Neural progenitor cell (in vitro differentiated cells): ENCODE measurements around the gene TRPM2. TPM values are rescaled to one million over a fixed set of nuclear protein-coding genes. Genes with fewer than 3 reads are reported as not detected.

Experiments used
- DNase-seq: peaks from one replicate; pipeline ENCODE4 v3.0.0-alpha.2; 2016; ENCODE audit warnings: low spot score
- H2AFZ ChIP-seq: fragments of 200-600 bp; sonication (generic); replicated peaks from 2 replicates; pipeline ENCODE4 v1.6.1; 2016; ENCODE audit warnings: antibody characterized with exemption
- H3F3A ChIP-seq: fragments of 200-600 bp; sonication (generic); 2 replicates; pipeline ENCODE4 v1.6.1; 2016; ENCODE audit warnings: antibody characterized with exemption, low read depth
- H3K27ac ChIP-seq: fragments of 200-600 bp; sonication (generic); 2 replicates; pipeline ENCODE4 v1.5.1; 2016; ENCODE audit warnings: mild to moderate bottlenecking
- H3K27me3 ChIP-seq: fragments of 200-600 bp; sonication (generic); 2 replicates; pipeline ENCODE4 v1.6.1; 2016; ENCODE audit warnings: mild to moderate bottlenecking, moderate library complexity
- H3K36me3 ChIP-seq: fragments of 200-600 bp; sonication (generic); 2 replicates; pipeline ENCODE4 v1.5.1; 2016
- H3K4me1 ChIP-seq: fragments of 200-600 bp; sonication (generic); 2 replicates; pipeline ENCODE4 v1.6.1; 2016; ENCODE audit warnings: mixed run types
- H3K4me2 ChIP-seq: fragments of 200-600 bp; sonication (generic); 2 replicates; pipeline ENCODE4 v1.6.1; 2016
- H3K4me3 ChIP-seq: fragments of 200-600 bp; sonication (generic); 2 replicates; pipeline ENCODE4 v1.5.1; 2016
- H3K79me2 ChIP-seq: fragments of 200-600 bp; sonication (generic); 2 replicates; pipeline ENCODE4 v1.6.1; 2016; ENCODE audit warnings: low read depth
- H3K9ac ChIP-seq: fragments of 200-600 bp; sonication (generic); 2 replicates; pipeline ENCODE4 v1.6.1; 2016
- H3K9me3 ChIP-seq: fragments of 200-600 bp; sonication (generic); 2 replicates; pipeline ENCODE4 v1.5.1; 2016; ENCODE audit warnings: low read depth
- H4K20me1 ChIP-seq: fragments of 200-600 bp; sonication (generic); 2 replicates; pipeline ENCODE4 v1.6.1; 2016; ENCODE audit warnings: low read depth
- H3K27ac Mint-ChIP-seq: 3 replicates; pipeline ENCODE4 v1.8.0; 2021; ENCODE audit warnings: mixed read lengths
- H3K27me3 Mint-ChIP-seq: 2 replicates; pipeline ENCODE4 v1.8.0; 2022; ENCODE audit warnings: low read depth, mild to moderate bottlenecking, inconsistent platforms, moderate library complexity, mixed read lengths; ENCODE audit not compliant: insufficient read depth
- H3K36me3 Mint-ChIP-seq: 3 replicates; pipeline ENCODE4 v1.8.0; 2021; ENCODE audit warnings: mixed read lengths
- H3K4me1 Mint-ChIP-seq: 3 replicates; pipeline ENCODE4 v1.8.0; 2021; ENCODE audit warnings: mixed read lengths
- H3K4me3 Mint-ChIP-seq: 3 replicates; pipeline ENCODE4 v1.8.0; 2021; ENCODE audit warnings: mild to moderate bottlenecking, moderate library complexity, mixed read lengths
- H3K9me3 Mint-ChIP-seq: 3 replicates; pipeline ENCODE4 v1.8.0; 2020; ENCODE audit warnings: mixed read lengths
- EZH2 ChIP-seq: fragments of 200-600 bp; sonication (generic); IDR thresholded peaks from 2 replicates; pipeline ENCODE4 v1.6.1; 2017; ENCODE audit warnings: antibody characterized with exemption, mild to moderate bottlenecking, moderate library complexity
- total RNA-seq: library from RNA; depleted of rRNA; stranded (reverse); fragments of >200 nt; gene quantifications from 2 replicates; pipeline ENCODE4 v1.2.3, GENCODE V29; 2015; ENCODE audit warnings: low replicate concordance
- TF ChIP-seq, protein P1 (sequence below): fragments of 200-600 bp; sonication (generic); IDR thresholded peaks from 2 replicates; pipeline ENCODE4 v1.5.1; 2017; ENCODE audit warnings: antibody characterized with exemption, mild to moderate bottlenecking

TRPM2 gene
- total RNA-seq, 1 donor from 2014 or later = not detected

DNA sequence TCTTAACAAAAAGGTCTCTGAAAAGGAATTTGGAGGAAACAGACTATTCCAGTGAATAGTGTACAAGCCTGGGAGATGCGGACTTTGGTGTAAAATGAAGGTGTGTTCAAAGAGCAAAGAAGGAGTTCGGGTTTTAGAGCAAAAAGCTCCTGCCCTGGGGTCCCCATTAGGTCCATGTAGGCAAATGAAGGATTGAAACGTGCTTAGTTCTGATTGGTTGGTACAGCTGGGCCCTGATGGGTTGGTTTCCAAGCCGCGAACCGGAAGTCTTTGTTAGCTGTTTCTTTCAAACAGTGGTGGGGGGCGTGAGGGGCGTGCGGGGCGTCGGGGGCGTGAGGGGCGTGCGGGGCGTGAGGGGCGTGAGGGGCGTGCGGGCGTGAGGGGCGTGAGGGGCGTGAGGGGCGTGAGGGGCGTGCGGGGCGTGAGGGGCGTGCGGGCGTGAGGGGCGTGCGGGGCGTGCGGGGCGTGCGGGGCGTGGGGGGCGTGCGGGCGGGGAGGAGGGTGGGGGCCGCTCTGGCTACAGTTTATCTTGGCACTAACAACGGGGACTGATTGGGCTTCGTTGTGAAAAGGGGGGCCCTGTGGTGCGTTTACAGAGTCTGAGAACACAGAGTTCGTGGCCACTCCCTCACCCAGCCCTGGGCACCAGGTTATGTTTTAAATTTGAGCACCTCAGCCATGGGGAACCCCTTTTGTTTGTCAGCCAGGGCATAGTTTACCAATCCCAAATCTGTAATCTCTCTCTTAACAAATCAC lies 131.3 kb downstream of the TRPM2 start:
- no peak overlapping the region for H3K4me3 ChIP-seq
- H3K79me2 ChIP-seq = peaks cover 9% of the 10 kb centered on the region
- H3K27me3 Mint-ChIP-seq = peaks cover 5% of the 10 kb centered on the region
- peak overlapping the region; percentile 47 for H2AFZ ChIP-seq
- H3K36me3 ChIP-seq = no peaks in the 10 kb centered on the region
- H3K9me3 ChIP-seq = peaks cover 5% of the 10 kb centered on the region
- DNase-seq = no peak
- H3K4me3 Mint-ChIP-seq = peak overlapping the region; percentile 83
- no peaks in the 10 kb centered on the region for H3K27me3 ChIP-seq
- H3K27ac ChIP-seq = no peak overlapping the region
- H3K27ac Mint-ChIP-seq = no peak overlapping the region
- no peak overlapping the region for H3K9ac ChIP-seq
- no peaks in the 10 kb centered on the region for H3F3A ChIP-seq
- no peaks in the 10 kb centered on the region for H3K36me3 Mint-ChIP-seq
- peaks cover 4% of the 10 kb centered on the region for H3K9me3 Mint-ChIP-seq
- no peaks in the 10 kb centered on the region for H3K4me1 ChIP-seq
- H4K20me1 ChIP-seq = no peaks in the 10 kb centered on the region
- no peak overlapping the region for H3K4me2 ChIP-seq
- H3K4me1 Mint-ChIP-seq = peaks cover 4% of the 10 kb centered on the region
- TF ChIP-seq, protein P1, sequence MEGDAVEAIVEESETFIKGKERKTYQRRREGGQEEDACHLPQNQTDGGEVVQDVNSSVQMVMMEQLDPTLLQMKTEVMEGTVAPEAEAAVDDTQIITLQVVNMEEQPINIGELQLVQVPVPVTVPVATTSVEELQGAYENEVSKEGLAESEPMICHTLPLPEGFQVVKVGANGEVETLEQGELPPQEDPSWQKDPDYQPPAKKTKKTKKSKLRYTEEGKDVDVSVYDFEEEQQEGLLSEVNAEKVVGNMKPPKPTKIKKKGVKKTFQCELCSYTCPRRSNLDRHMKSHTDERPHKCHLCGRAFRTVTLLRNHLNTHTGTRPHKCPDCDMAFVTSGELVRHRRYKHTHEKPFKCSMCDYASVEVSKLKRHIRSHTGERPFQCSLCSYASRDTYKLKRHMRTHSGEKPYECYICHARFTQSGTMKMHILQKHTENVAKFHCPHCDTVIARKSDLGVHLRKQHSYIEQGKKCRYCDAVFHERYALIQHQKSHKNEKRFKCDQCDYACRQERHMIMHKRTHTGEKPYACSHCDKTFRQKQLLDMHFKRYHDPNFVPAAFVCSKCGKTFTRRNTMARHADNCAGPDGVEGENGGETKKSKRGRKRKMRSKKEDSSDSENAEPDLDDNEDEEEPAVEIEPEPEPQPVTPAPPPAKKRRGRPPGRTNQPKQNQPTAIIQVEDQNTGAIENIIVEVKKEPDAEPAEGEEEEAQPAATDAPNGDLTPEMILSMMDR = no peak
- no peak for TF ChIP-seq EZH2

- peak overlapping the region; percentile 47 for H2AFZ ChIP-seq
- no peaks in the 10 kb centered on the region for H3K27me3 ChIP-seq
- peaks cover 9% of the 10 kb centered on the region for H3K79me2 ChIP-seq
- DNase-seq = peak; percentile 74
- H3K4me1 ChIP-seq = no peaks in the 10 kb centered on the region
- H3K4me3 Mint-ChIP-seq = peak overlapping the region; percentile 83
- H3K36me3 Mint-ChIP-seq = no peaks in the 10 kb centered on the region
- peaks cover 8% of the 10 kb centered on the region for H3K9me3 Mint-ChIP-seq
- H3F3A ChIP-seq = no peaks in the 10 kb centered on the region
- H3K4me2 ChIP-seq = peak overlapping the region; percentile 71
- H3K36me3 ChIP-seq = no peaks in the 10 kb centered on the region
- H3K4me3 ChIP-seq = peak overlapping the region; percentile 43
- H3K9me3 ChIP-seq = peaks cover 5% of the 10 kb centered on the region
- peak overlapping the region; percentile 60 for H3K27ac Mint-ChIP-seq
- H3K27ac ChIP-seq = no peak overlapping the region
- peaks cover 5% of the 10 kb centered on the region for H3K27me3 Mint-ChIP-seq
- no peak overlapping the region for H3K9ac ChIP-seq
- H4K20me1 ChIP-seq = no peaks in the 10 kb centered on the region
- peaks cover 4% of the 10 kb centered on the region for H3K4me1 Mint-ChIP-seq
- TF ChIP-seq, protein P1 = peak; percentile 53
- TF ChIP-seq EZH2 = no peak
Observed at GRCh38 chr21:44485254-44485793, 131.9 kb downstream of the TRPM2 start.

GRCh38 chr21:44485796-44486195 lies 132.4 kb downstream of the TRPM2 start:
- Histone ChIP-seq H3K36me3 (no peaks in the 10 kb centered on the region), H3K9ac (no peak overlapping the region), H3F3A (no peaks in the 10 kb centered on the region), H3K4me1 (no peaks in the 10 kb centered on the region), H3K4me2 (peak overlapping the region; percentile 71), H4K20me1 (no peaks in the 10 kb centered on the region), H3K27ac (no peak overlapping the region), H2AFZ (peak overlapping the region; percentile 47), H3K27me3 (no peaks in the 10 kb centered on the region), H3K4me3 (peak overlapping the region; percentile 43), H3K9me3 (peaks cover 5% of the 10 kb centered on the region), H3K79me2 (peaks cover 9% of the 10 kb centered on the region)
- DNase-seq = no peak
- Mint-ChIP-seq H3K9me3 (peaks cover 9% of the 10 kb centered on the region), H3K27me3 (peaks cover 5% of the 10 kb centered on the region), H3K4me1 (peaks cover 4% of the 10 kb centered on the region), H3K4me3 (peak overlapping the region; percentile 83), H3K27ac (peak overlapping the region; percentile 60), H3K36me3 (no peaks in the 10 kb centered on the region)
- TF ChIP-seq, protein P1 = no peak
- no peak for TF ChIP-seq EZH2
